ENCODE results near the gene PTPRF. TPM values are rescaled to one million over a fixed set of nuclear protein-coding genes. Genes with fewer than 3 reads are reported as not detected.

The PTPRF gene
- total and polyA plus RNA-seq, 5 donors from 2014 or later: 0.22 TPM; not detected in 4

- no peak for DNase-seq
- H3K4me3 ChIP-seq (ENCODE audit: low read depth, low read length): no peak overlapping the region
Measured at GRCh38 chr1:43606624-43607023, 75.9 kb downstream of the PTPRF start.

GRCh38 chr1:43608827-43609226 is 78.1 kb downstream of the PTPRF start:
- H3K9me3 Mint-ChIP-seq: peaks cover 0 to 1% (median 0%) of the 10 kb centered on the region in 7 donors
- no peaks in the 10 kb centered on the region for H3K36me3 ChIP-seq (ENCODE audit: control insufficient read depth, insufficient read depth, low read length)
- no peak overlapping the region for H3K27ac Mint-ChIP-seq
- no peak overlapping the region for H3K27ac ChIP-seq (ENCODE audit: insufficient read depth, low read length, poor library complexity, severe bottlenecking)
- no peaks in the 10 kb centered on the region for H3K27me3 ChIP-seq (ENCODE audit: control insufficient read depth, insufficient read depth, low read length)
- DNase-seq (no peak), ATAC-seq (ENCODE audit: low read depth in 2 of 2) (no peak)
- H3K9me3 ChIP-seq (ENCODE audit: control insufficient read depth in 2 of 2, low read length in 2 of 2): no peaks in the 10 kb centered on the region
- no peaks in the 10 kb centered on the region for H3K4me1 ChIP-seq (ENCODE audit: control insufficient read depth, insufficient read depth, low read length, poor library complexity, severe bottlenecking)
- no peak overlapping the region for H3K4me3 ChIP-seq (ENCODE audit: low read depth, low read length)
- H3K4me3 Mint-ChIP-seq: no peak overlapping the region
- peaks cover 5% of the 10 kb centered on the region for H3K27me3 Mint-ChIP-seq
- no peaks in the 10 kb centered on the region for H3K36me3 Mint-ChIP-seq
- peaks cover 0 to 4% (median 0%) of the 10 kb centered on the region in 4 donors for H3K4me1 Mint-ChIP-seq

More at GRCh38 chr1:43606624-43607023, 75.9 kb downstream of the PTPRF start:
- H3K9me3 Mint-ChIP-seq: no peaks in the 10 kb centered on the region
- Histone ChIP-seq H3K27me3 (ENCODE audit: control insufficient read depth, insufficient read depth, low read length) (no peaks in the 10 kb centered on the region), H3K36me3 (ENCODE audit: control insufficient read depth, insufficient read depth, low read length) (no peaks in the 10 kb centered on the region), H3K9me3 (ENCODE audit: control insufficient read depth in 2 of 2, low read length in 2 of 2) (no peaks in the 10 kb centered on the region), H3K27ac (ENCODE audit: insufficient read depth, low read length, poor library complexity, severe bottlenecking) (no peak overlapping the region), H3K4me1 (ENCODE audit: control insufficient read depth, insufficient read depth, low read length, poor library complexity, severe bottlenecking) (no peaks in the 10 kb centered on the region)
- no peak overlapping the region for H3K4me3 Mint-ChIP-seq
- no peak overlapping the region for H3K27ac Mint-ChIP-seq
- H3K27me3 Mint-ChIP-seq: peaks cover 5% of the 10 kb centered on the region
- peaks cover 0 to 4% (median 0%) of the 10 kb centered on the region in 4 donors for H3K4me1 Mint-ChIP-seq
- ATAC-seq (ENCODE audit: low read depth in 2 of 2): no peak
- no peaks in the 10 kb centered on the region for H3K36me3 Mint-ChIP-seq

- no peaks in the 10 kb centered on the region for H3K36me3 Mint-ChIP-seq
- H3K27ac Mint-ChIP-seq: no peak overlapping the region
- Histone ChIP-seq H3K4me1 (ENCODE audit: control insufficient read depth, insufficient read depth, low read length, poor library complexity, severe bottlenecking) (no peaks in the 10 kb centered on the region), H3K27ac (ENCODE audit: insufficient read depth, low read length, poor library complexity, severe bottlenecking) (no peak overlapping the region), H3K9me3 (ENCODE audit: control insufficient read depth in 2 of 2, low read length in 2 of 2) (no peaks in the 10 kb centered on the region), H3K4me3 (ENCODE audit: low read depth, low read length) (no peak overlapping the region), H3K27me3 (ENCODE audit: control insufficient read depth, insufficient read depth, low read length) (no peaks in the 10 kb centered on the region), H3K36me3 (ENCODE audit: control insufficient read depth, insufficient read depth, low read length) (no peaks in the 10 kb centered on the region)
- ATAC-seq (ENCODE audit: low read depth in 2 of 2) (no peak), DNase-seq (no peak)
- no peak overlapping the region for H3K4me3 Mint-ChIP-seq
- H3K27me3 Mint-ChIP-seq: peaks cover 5% of the 10 kb centered on the region
- H3K9me3 Mint-ChIP-seq: peaks cover 0 to 1% (median 0%) of the 10 kb centered on the region in 7 donors
- H3K4me1 Mint-ChIP-seq: peaks cover 0 to 4% (median 0%) of the 10 kb centered on the region in 4 donors
Measured at GRCh38 chr1:43610339-43610738, 79.7 kb downstream of the PTPRF start.

- ATAC-seq (ENCODE audit: low read depth in 2 of 2): no peak
- DNase-seq: no peak
- Histone ChIP-seq H3K27ac (ENCODE audit: insufficient read depth, low read length, poor library complexity, severe bottlenecking) (no peak overlapping the region), H3K27me3 (ENCODE audit: control insufficient read depth, insufficient read depth, low read length) (no peaks in the 10 kb centered on the region), H3K36me3 (ENCODE audit: control insufficient read depth, insufficient read depth, low read length) (no peaks in the 10 kb centered on the region), H3K9me3 (ENCODE audit: control insufficient read depth in 2 of 2, low read length in 2 of 2) (no peaks in the 10 kb centered on the region), H3K4me3 (ENCODE audit: low read depth, low read length) (no peak overlapping the region), H3K4me1 (ENCODE audit: control insufficient read depth, insufficient read depth, low read length, poor library complexity, severe bottlenecking) (no peaks in the 10 kb centered on the region)
- Mint-ChIP-seq H3K27ac (no peak overlapping the region), H3K9me3 (peaks cover 0 to 1% (median 0%) of the 10 kb centered on the region in 7 donors), H3K27me3 (peaks cover 5% of the 10 kb centered on the region), H3K4me1 (peaks cover 0 to 4% (median 0%) of the 10 kb centered on the region in 4 donors), H3K4me3 (no peak overlapping the region), H3K36me3 (no peaks in the 10 kb centered on the region)
Measured at GRCh38 chr1:43611950-43612349, 81.3 kb downstream of the PTPRF start.

GRCh38 chr1:43612406-43612805 is 81.7 kb downstream of the PTPRF start:
- no peak overlapping the region for H3K27ac Mint-ChIP-seq
- peaks cover 5% of the 10 kb centered on the region for H3K27me3 Mint-ChIP-seq
- no peaks in the 10 kb centered on the region for H3K27me3 ChIP-seq (ENCODE audit: control insufficient read depth, insufficient read depth, low read length)
- no peaks in the 10 kb centered on the region for H3K36me3 ChIP-seq (ENCODE audit: control insufficient read depth, insufficient read depth, low read length)
- H3K4me1 ChIP-seq (ENCODE audit: control insufficient read depth, insufficient read depth, low read length, poor library complexity, severe bottlenecking): no peaks in the 10 kb centered on the region
- ATAC-seq (ENCODE audit: low read depth in 2 of 2) (no peak), DNase-seq (no peak)
- no peak overlapping the region for H3K4me3 ChIP-seq (ENCODE audit: low read depth, low read length)
- H3K27ac ChIP-seq (ENCODE audit: insufficient read depth, low read length, poor library complexity, severe bottlenecking): no peak overlapping the region
- H3K4me1 Mint-ChIP-seq: peaks cover 0 to 4% (median 0%) of the 10 kb centered on the region in 4 donors
- no peak overlapping the region for H3K4me3 Mint-ChIP-seq
- peaks cover 0 to 1% (median 0%) of the 10 kb centered on the region in 7 donors for H3K9me3 Mint-ChIP-seq
- no peaks in the 10 kb centered on the region for H3K9me3 ChIP-seq (ENCODE audit: control insufficient read depth in 2 of 2, low read length in 2 of 2)
- no peaks in the 10 kb centered on the region for H3K36me3 Mint-ChIP-seq

GRCh38 chr1:43613075-43613942 is 82.6 kb downstream of the PTPRF start:
- Mint-ChIP-seq H3K9me3 (peaks cover 0 to 1% (median 0%) of the 10 kb centered on the region in 7 donors), H3K27me3 (peaks cover 5% of the 10 kb centered on the region), H3K4me3 (no peak overlapping the region), H3K27ac (peak overlapping the region in 1 of 3 donors; percentile 42), H3K4me1 (peaks cover 0 to 4% (median 0%) of the 10 kb centered on the region in 4 donors), H3K36me3 (no peaks in the 10 kb centered on the region)
- Histone ChIP-seq H3K4me1 (ENCODE audit: control insufficient read depth, insufficient read depth, low read length, poor library complexity, severe bottlenecking) (no peaks in the 10 kb centered on the region), H3K4me3 (ENCODE audit: low read depth, low read length) (no peak overlapping the region), H3K27me3 (ENCODE audit: control insufficient read depth, insufficient read depth, low read length) (no peaks in the 10 kb centered on the region), H3K36me3 (ENCODE audit: control insufficient read depth, insufficient read depth, low read length) (no peaks in the 10 kb centered on the region), H3K27ac (ENCODE audit: insufficient read depth, low read length, poor library complexity, severe bottlenecking) (no peak overlapping the region), H3K9me3 (ENCODE audit: control insufficient read depth in 2 of 2, low read length in 2 of 2) (no peaks in the 10 kb centered on the region)
- no peak for ATAC-seq (ENCODE audit: low read depth in 2 of 2)
- no peak for DNase-seq

GRCh38 chr1:43614211-43614610 is 83.5 kb downstream of the PTPRF start:
- H3K36me3 ChIP-seq (ENCODE audit: control insufficient read depth, insufficient read depth, low read length): no peaks in the 10 kb centered on the region
- ATAC-seq (ENCODE audit: low read depth in 2 of 2): no peak
- no peaks in the 10 kb centered on the region for H3K27me3 ChIP-seq (ENCODE audit: control insufficient read depth, insufficient read depth, low read length)
- no peak overlapping the region for H3K4me3 ChIP-seq (ENCODE audit: low read depth, low read length)
- no peaks in the 10 kb centered on the region for H3K9me3 ChIP-seq (ENCODE audit: control insufficient read depth in 2 of 2, low read length in 2 of 2)
- DNase-seq: no peak
- no peak overlapping the region for H3K27ac Mint-ChIP-seq
- no peak overlapping the region for H3K4me3 Mint-ChIP-seq
- H3K4me1 ChIP-seq (ENCODE audit: control insufficient read depth, insufficient read depth, low read length, poor library complexity, severe bottlenecking): no peaks in the 10 kb centered on the region
- no peaks in the 10 kb centered on the region for H3K4me1 Mint-ChIP-seq
- peaks cover 5% of the 10 kb centered on the region for H3K27me3 Mint-ChIP-seq
- H3K27ac ChIP-seq (ENCODE audit: insufficient read depth, low read length, poor library complexity, severe bottlenecking): no peak overlapping the region
- peaks cover 0 to 1% (median 0%) of the 10 kb centered on the region in 7 donors for H3K9me3 Mint-ChIP-seq
- no peaks in the 10 kb centered on the region for H3K36me3 Mint-ChIP-seq

GRCh38 chr1:43614891-43615290 is 84.2 kb downstream of the PTPRF start:
- H3K36me3 ChIP-seq (ENCODE audit: control insufficient read depth, insufficient read depth, low read length): no peaks in the 10 kb centered on the region
- no peak for DNase-seq
- no peak overlapping the region for H3K27ac Mint-ChIP-seq
- no peak overlapping the region for H3K4me3 Mint-ChIP-seq
- H3K9me3 ChIP-seq (ENCODE audit: control insufficient read depth in 2 of 2, low read length in 2 of 2): no peaks in the 10 kb centered on the region
- no peak for ATAC-seq (ENCODE audit: low read depth in 2 of 2)
- H3K4me1 ChIP-seq (ENCODE audit: control insufficient read depth, insufficient read depth, low read length, poor library complexity, severe bottlenecking): no peaks in the 10 kb centered on the region
- peaks cover 0 to 1% (median 0%) of the 10 kb centered on the region in 7 donors for H3K9me3 Mint-ChIP-seq
- peaks cover under 1% of the 10 kb centered on the region for H3K27me3 Mint-ChIP-seq
- H3K4me3 ChIP-seq (ENCODE audit: low read depth, low read length): no peak overlapping the region
- no peak overlapping the region for H3K27ac ChIP-seq (ENCODE audit: insufficient read depth, low read length, poor library complexity, severe bottlenecking)
- no peaks in the 10 kb centered on the region for H3K36me3 Mint-ChIP-seq
- H3K4me1 Mint-ChIP-seq: no peaks in the 10 kb centered on the region
- H3K27me3 ChIP-seq (ENCODE audit: control insufficient read depth, insufficient read depth, low read length): no peaks in the 10 kb centered on the region

All from CD4-positive, CD25-positive, alpha-beta regulatory T cell (primary cell).